GM18519 (cell line): ENCODE results near the gene ORAI2.
"Not testable (repeated sequence)": the region's sequence is repeated elsewhere in the genome, so short reads cannot be mapped to it uniquely, and the experiment has no call there.

Experiments
- ATAC-seq: cut with Tn5 transposase; IDR thresholded peaks from one replicate; pipeline ENCODE4 v1.9.1; 2021; ENCODE audit warnings: mild to moderate bottlenecking, moderate library complexity; ENCODE audit not compliant: unreplicated experiment, low FRiP score

Gene ORAI2

GRCh38 chr7:102444961-102445673, 11.7 kb downstream of the ORAI2 start:
- ATAC-seq: peak; percentile 30

- no peak for ATAC-seq
Observed at GRCh38 chr7:102445674-102446071, 12.3 kb downstream of the ORAI2 start.

DNA sequence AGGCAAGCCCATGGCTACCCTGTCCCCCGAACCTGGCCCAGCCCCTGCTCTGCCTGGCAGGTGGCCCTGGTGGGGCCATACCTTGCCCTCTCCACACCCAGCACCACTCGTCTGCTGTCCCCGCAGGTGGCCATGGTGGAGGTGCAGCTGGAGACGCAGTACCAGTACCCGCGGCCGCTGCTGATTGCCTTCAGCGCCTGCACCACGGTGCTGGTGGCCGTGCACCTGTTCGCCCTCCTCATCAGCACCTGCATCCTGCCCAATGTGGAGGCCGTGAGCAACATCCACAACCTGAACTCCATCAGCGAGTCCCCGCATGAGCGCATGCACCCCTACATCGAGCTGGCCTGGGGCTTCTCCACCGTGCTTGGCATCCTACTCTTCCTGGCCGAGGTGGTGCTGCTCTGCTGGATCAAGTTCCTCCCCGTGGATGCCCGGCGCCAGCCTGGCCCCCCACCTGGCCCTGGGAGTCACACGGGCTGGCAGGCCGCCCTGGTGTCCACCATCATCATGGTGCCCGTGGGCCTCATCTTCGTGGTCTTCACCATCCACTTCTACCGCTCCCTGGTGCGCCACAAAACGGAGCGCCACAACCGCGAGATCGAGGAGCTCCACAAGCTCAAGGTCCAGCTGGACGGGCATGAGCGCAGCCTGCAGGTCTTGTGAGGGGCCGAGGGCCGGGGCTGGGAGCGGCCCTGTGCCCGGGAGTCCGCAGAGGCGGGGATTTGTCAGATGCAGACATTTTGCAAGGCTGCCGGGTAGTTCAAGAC, 13.2 kb downstream of the ORAI2 start:
- no peak for ATAC-seq

- ATAC-seq: no peak
Observed at GRCh38 chr7:102447311-102447710, 13.9 kb downstream of the ORAI2 start.

DNA sequence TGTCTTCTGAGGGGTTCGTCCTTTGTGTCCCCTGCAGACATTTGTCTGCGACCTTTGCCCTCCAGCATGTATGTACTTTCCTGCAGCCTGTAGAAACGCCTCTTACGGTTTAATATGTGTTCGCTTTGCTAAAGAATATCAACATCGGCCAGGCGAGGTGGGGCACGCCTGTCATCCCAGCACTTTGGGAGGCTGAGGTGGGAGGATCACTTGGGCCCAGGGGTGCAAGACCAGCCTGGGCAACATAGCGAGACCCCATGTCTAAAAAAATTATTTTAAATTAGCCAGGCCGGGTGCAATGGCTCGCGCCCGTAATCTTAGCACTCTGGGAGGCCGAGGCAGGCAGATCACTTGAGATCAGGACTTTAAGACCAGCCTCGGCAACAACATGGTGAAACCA, 15.8 kb downstream of the ORAI2 start:
- no peak for ATAC-seq

DNA sequence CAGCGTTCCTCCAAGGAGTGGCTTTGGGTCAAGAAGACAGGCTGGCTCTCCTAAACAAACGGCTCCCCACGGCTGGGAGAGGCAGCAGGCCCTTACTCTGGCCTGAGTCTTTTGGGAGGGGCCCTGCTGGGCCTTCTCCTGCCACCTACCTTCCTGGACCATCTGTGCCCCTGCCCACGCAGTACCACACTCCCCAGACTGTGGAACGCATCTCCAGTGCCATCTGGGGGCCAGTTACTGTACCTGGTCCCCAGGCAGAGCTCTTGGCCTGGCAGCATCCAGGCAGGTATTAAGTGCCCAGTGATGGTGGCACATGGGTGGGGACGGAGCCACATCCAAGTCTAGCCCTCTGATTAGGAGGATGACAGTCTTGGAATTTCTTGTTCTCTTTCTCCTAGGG, 16.9 kb downstream of the ORAI2 start:
- no peak for ATAC-seq

GRCh38 chr7:102451371-102452054, 18.1 kb downstream of the ORAI2 start:
- no peak for ATAC-seq

GRCh38 chr7:102452451-102452850, 19.1 kb downstream of the ORAI2 start:
- no peak for ATAC-seq

GRCh38 chr7:102453319-102453718, 19.9 kb downstream of the ORAI2 start:
- ATAC-seq: no peak

DNA sequence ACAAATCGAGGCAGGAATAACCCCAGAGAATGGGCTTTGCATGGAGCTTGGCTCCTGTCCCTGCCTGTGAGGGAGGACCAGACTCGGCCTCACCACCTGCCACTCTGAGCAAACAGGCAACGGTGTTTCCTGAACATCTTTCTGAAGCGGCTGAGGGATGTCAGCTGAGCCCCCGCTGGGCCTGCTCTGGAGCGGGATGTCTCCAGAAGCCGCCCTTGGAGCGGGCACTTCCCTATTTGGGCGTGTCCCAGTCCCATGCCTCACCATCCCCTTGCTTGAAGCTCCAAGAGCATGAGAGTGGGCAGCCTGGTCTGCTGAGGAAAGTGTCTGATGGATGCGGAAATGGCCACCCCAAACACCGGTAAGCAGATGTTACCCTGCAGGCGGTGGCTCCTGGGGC, 21.1 kb downstream of the ORAI2 start:
- no peak for ATAC-seq

GRCh38 chr7:102454932-102455331, 21.6 kb downstream of the ORAI2 start:
- ATAC-seq: not testable (repeated sequence)

DNA sequence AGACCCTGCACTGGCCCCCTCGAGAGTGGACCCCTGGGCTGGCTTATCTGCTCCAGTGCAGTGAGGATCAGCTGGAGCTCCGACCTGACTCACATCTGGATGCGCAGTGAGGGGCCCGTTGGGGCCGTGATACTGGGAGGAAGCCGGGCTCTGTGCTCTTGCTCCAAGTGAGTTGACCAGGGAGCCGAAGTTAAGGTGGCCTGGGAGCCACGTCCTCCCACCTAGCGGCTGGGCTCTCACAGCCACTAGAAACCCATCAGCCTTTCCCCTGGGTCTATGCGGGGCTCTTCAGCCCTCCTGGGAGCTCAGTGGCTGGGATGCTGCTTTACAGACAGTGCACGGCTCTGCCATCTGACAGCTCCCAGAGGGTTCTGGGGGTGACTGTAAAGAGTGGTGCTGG, 22.2 kb downstream of the ORAI2 start:
- no peak for ATAC-seq

GRCh38 chr7:102456327-102456726, 23.0 kb downstream of the ORAI2 start:
- ATAC-seq: no peak

- no peak for ATAC-seq
Observed at GRCh38 chr7:102457352-102457924, 24.1 kb downstream of the ORAI2 start.

DNA sequence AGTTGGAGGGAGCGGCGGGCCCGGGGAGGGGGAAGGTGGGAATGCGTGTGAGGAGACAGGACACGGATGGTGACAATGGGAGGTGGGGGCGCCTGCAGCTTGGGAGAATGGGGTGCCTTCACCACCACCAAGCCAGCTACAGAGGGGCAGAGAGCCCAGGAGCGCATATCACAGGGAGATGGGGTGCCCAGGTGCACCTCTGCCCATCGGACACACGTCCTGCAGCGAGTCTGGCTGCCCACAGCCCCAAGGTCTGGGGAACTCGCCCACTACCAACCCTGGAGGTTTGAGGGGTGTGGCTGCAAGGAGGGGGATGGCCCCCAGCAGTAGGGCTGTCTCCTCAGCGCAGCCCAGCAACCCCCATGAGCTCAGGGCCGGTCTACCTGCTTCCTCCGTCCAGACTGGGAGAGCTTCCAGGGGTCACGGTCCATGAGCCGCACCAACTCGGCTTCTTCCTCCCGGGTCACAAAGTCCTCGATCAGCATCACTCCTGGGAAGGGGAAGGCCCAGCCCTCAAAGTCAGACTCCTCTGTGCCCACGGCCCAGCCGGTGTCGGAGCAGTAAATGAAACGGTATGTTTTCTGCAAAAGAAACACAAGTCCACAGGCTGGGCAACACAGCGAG, 26.0 kb downstream of the ORAI2 start:
- ATAC-seq: no peak

DNA sequence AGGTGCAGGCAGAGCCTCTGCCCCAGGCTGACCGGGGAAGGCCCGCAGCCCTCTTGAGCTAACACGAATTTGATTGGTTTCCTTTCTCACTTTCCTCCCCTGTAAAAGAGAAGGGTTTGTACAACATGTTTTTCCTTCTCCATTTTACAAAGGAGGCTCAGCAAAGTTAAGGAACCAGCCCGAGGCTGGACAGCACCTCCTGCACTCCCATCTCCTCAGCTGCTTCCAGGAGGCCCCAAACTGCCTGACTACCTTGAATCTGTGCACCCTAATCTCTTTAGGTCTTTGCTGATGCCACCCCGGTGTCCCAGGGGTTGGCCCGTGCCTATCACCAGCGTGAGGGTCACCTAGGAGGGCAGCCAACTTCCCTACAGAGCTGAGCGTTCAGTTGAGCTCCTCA, 27.1 kb downstream of the ORAI2 start:
- ATAC-seq: no peak

DNA sequence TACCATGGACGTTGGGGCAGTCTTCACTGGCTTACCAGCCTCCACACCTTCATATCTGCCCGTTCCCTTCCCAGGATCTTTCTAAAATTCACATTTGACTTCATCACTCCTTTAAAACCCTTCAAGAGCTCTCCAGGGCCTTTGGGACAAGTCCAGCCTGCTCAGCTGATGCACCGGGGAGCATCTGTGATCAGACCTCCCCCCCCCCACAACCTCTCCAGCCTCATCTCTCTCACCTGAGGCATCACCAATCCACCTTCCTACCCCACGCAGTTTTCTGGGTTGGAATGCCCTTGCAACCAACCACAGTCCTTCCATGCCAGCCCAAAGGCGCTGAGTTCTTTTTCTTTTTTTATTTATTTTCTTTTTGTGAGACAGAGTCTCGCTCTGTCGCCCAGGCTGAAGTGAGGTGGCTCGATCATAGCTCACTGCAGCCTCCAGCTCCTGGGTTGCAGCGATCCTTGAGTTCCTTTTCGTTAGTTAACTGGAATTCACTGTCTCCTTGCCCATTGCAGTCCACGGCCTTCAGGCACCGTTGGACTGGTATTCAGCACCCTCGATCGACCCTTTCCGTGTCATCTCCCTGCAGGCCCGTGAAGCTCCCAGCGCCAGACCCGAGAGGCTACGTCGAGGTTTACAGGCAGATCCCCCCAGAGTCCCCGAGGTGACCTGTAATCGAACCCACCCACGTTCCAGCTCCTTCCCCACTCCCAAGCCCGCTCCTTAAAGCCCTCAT, 30.6 kb downstream of the ORAI2 start:
- ATAC-seq: no peak

- ATAC-seq: peak; percentile 68
Observed at GRCh38 chr7:102464577-102465280, 31.4 kb downstream of the ORAI2 start, which contains the start of the genes ALKBH4 and LRWD1. Gene ALKBH4, minus strand, starts transcription at chr7:102464863. Its CDS starts 27 bp downstream, at chr7:102464836. Gene LRWD1, plus strand, starts transcription at chr7:102464984. Its CDS starts 97 bp downstream, at chr7:102465081.

DNA sequence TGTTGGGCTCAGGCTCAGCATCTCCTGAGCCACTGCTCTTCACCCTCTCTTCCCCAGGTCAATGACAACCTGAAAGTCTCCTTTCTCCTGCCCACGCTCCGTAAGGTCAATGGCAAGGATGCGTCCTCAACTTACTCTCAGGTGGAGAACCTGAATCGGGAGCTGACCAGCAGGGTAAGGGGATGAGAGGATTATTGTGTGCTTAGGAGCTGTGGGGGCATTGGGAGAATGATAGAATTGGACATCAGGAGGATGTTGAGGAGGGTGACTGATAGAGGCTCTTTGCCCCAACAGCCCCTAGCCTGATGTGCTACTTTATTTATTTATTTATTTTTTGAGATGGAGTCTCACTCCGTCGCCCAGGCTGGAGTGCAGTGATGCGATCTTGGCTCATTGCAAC, 32.7 kb downstream of the ORAI2 start:
- no peak for ATAC-seq
